Body of pancreas (tissue), 4 donors: ENCODE data around the gene PMP22.

Experiments used
- CTCF ChIP-seq, 7 experiments: fragments of 450-650 bp in 4 of 7; fragments of 200-600 bp in 3 of 7; sonication (generic) in 3 of 7; IDR thresholded peaks; one replicate each; pipeline ENCODE4 v1.5.1; 2016 to 2019; ENCODE audit warnings: antibody characterized with exemption in 7 of 7
- POLR2A ChIP-seq, 3 donors: fragments of 450-650 bp; IDR thresholded peaks; one replicate each; pipeline ENCODE4 v1.6.1; 2016; ENCODE audit warnings: antibody characterized with exemption in 3 of 3, mild to moderate bottlenecking in 2 of 3

GRCh38 chr17:15308758-15309157, 43.6 kb upstream of the PMP22 start:
- TF ChIP-seq CTCF (IDR thresholded peaks at IDR 0.05) (no peak), POLR2A (IDR thresholded peaks at IDR 0.05) (no peak)
